ENCODE measurements around the gene PSMG1.
"Not testable (repeated sequence)": the region's sequence is repeated elsewhere in the genome, so short reads cannot be mapped to it uniquely, and the experiment has no call there.

The PSMG1 gene

DNA sequence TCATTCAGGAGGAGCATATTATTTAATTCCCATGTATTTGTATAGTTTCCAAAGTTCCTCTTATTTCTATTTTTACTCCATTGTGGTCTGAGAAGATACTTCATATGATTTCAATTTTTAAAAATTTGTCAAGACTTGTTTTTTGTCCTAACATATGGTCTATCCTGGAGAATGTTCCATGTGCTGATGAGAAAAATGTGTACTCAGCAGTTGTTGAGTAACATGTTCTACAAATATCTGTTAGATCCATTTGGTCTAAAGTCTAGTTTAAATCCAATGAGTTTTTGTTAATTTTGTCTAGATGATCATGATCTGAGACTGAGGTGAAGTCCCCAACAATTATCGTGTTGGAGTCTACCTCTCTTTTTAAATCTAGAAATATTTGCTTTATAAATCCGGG is 14.5 kb downstream of the PSMG1 start:
- no peak for DNase-seq (ENCODE audit: low spot score in 2 of 2)
- peaks cover under 1% of the 10 kb centered on the region for H3K9me3 Mint-ChIP-seq
- H3K4me3 Mint-ChIP-seq, result no peak overlapping the region
- peaks cover 8% of the 10 kb centered on the region for H3K27me3 Mint-ChIP-seq
- H3K4me1 Mint-ChIP-seq, result no peaks in the 10 kb centered on the region
- no peak overlapping the region for H3K27ac Mint-ChIP-seq (ENCODE audit: low read depth)
- ATAC-seq (replicated peaks; ENCODE audit: extremely low read depth, poor library complexity, severe bottlenecking), result no peak
- H3K36me3 Mint-ChIP-seq (ENCODE audit: insufficient read depth), result peaks cover 4% of the 10 kb centered on the region

DNA sequence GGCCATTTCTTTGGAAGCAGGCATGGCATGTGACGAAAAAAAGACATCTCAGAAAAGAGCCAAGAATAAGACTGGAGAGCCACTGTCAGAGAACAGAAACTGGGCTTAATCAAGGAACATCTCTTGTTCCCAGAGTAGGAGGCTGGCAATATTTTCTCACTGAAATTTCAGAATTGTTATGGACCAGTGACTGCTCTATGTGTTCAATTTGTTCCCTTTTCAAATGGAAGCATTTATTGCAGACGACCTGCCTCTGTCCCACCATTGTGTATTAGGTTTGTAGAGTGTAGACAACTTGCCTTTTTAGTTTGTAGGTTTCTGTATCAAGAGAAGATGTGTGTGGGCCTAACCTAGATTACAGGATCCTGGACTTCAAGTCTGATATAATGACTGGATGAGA is 18.7 kb downstream of the PSMG1 start:
- ATAC-seq (replicated peaks; ENCODE audit: extremely low read depth, poor library complexity, severe bottlenecking) (no peak), DNase-seq (ENCODE audit: low spot score in 2 of 2) (no peak)
- Mint-ChIP-seq H3K4me1 (no peaks in the 10 kb centered on the region), H3K4me3 (no peak overlapping the region), H3K36me3 (ENCODE audit: insufficient read depth) (peaks cover 1% of the 10 kb centered on the region), H3K9me3 (peaks cover 6% of the 10 kb centered on the region), H3K27ac (ENCODE audit: low read depth) (no peak overlapping the region), H3K27me3 (peaks cover 8% of the 10 kb centered on the region)

DNA sequence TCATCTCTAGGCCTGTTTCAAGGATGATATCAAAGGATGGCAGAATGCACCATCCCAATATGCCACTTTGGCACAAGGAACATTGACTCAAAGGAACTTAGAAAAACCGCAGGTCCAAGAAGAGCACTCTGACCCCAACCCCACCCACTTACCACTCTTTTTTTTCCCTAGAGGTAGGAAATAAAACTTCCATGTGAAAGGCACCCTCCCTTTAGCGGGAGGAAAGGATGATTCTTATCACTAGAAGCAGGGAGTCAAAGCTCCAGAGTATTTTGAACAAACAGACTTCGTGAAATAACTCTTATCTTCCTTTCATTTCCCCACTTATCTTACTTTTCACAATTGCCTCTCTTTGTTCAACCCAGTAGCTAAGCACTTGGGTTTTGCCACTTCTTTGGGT is 22.2 kb downstream of the PSMG1 start:
- no peaks in the 10 kb centered on the region for H3K4me1 Mint-ChIP-seq
- no peak overlapping the region for H3K4me3 Mint-ChIP-seq
- ATAC-seq (replicated peaks; ENCODE audit: extremely low read depth, poor library complexity, severe bottlenecking) (no peak), DNase-seq (ENCODE audit: low spot score in 2 of 2) (no peak)
- peaks cover 5% of the 10 kb centered on the region for H3K27me3 Mint-ChIP-seq
- H3K27ac Mint-ChIP-seq (ENCODE audit: low read depth), result no peak overlapping the region
- peaks cover 6% of the 10 kb centered on the region for H3K9me3 Mint-ChIP-seq
- no peaks in the 10 kb centered on the region for H3K36me3 Mint-ChIP-seq (ENCODE audit: insufficient read depth)

DNA sequence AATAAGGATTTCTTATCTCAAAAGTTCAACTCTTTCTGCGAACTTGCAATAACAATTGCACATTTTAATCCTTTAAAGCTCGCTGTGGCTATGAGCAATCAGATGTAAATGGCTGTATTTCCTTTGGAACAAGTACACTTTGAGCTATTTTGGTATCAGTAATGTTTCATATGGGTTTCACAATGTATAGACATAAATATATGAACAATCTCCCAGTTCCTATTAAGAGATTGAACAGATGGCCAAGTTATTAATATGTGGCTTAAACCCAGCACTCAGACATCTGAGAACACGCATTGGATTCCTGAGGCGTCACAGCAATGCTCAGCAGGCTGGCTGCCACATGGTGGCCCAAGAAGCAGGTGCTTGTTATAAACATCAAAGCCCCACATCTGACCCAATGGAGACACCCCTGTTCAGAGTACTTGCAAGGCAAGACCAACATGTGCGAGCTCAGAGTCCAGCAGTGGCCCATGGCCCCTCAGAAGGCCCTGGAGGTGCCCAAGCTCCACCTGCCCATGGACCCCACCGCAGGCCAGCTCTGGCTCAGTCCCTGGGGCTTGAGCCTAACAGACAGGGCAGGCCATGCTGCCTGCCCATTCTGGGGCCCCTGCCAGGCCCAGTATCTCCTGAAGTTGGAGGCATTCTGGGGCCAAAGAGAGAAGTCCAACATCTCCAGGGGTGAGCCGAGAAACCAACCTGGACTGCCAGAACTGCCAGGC is 23.7 kb downstream of the PSMG1 start:
- DNase-seq (ENCODE audit: low spot score in 2 of 2) (no peak), ATAC-seq (replicated peaks; ENCODE audit: extremely low read depth, poor library complexity, severe bottlenecking) (no peak)
- peaks cover 6% of the 10 kb centered on the region for H3K9me3 Mint-ChIP-seq

DNA sequence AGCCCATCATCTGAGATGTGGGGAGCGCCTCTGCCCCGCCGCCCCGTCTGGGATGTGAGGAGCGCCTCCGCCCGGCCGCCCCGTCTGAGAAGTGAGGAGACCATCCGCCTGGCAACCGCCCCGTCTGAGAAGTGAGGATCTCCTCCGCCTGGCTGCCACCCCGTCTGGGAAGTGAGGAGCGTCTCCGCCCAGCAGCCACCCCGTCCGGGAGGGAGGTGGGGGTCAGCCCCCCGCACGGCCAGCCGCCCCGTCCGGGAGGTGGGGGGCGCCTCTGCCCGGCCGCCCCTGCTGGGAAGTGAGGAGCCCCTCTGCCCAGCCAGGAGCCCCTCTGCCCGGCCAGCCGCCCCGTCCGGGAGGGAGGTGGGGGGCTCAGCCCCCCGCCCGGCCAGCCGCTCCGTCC is 26.0 kb downstream of the PSMG1 start:
- not testable (repeated sequence) for DNase-seq (ENCODE audit: low spot score in 2 of 2); ATAC-seq (replicated peaks; ENCODE audit: extremely low read depth, poor library complexity, severe bottlenecking); H3K4me1 Mint-ChIP-seq

More for the DNA sequence above, 23.7 kb downstream of the PSMG1 start:
- H3K4me1 Mint-ChIP-seq, result no peaks in the 10 kb centered on the region
- H3K27me3 Mint-ChIP-seq, result no peaks in the 10 kb centered on the region
- H3K27ac Mint-ChIP-seq (ENCODE audit: low read depth), result no peak overlapping the region
- H3K4me3 Mint-ChIP-seq, result no peak overlapping the region
- no peaks in the 10 kb centered on the region for H3K36me3 Mint-ChIP-seq (ENCODE audit: insufficient read depth)

GRCh38 chr21:39156024-39156423 is 27.2 kb downstream of the PSMG1 start:
- Mint-ChIP-seq H3K36me3 (ENCODE audit: insufficient read depth) (no peaks in the 10 kb centered on the region), H3K4me1 (no peaks in the 10 kb centered on the region), H3K9me3 (no peaks in the 10 kb centered on the region), H3K27ac (ENCODE audit: low read depth) (no peak overlapping the region), H3K4me3 (no peak overlapping the region), H3K27me3 (peaks cover 18% of the 10 kb centered on the region)
- no peak for DNase-seq (ENCODE audit: low spot score in 2 of 2)
- no peak for ATAC-seq (replicated peaks; ENCODE audit: extremely low read depth, poor library complexity, severe bottlenecking)

More for the DNA sequence above, 26.0 kb downstream of the PSMG1 start:
- not testable (repeated sequence) for H3K27ac Mint-ChIP-seq (ENCODE audit: low read depth); H3K4me3 Mint-ChIP-seq; H3K9me3 Mint-ChIP-seq; H3K36me3 Mint-ChIP-seq (ENCODE audit: insufficient read depth)
- H3K27me3 Mint-ChIP-seq, result peaks cover 11% of the 10 kb centered on the region

GRCh38 chr21:39155578-39155977 is 27.7 kb downstream of the PSMG1 start:
- Mint-ChIP-seq H3K4me3 (no peak overlapping the region), H3K4me1 (no peaks in the 10 kb centered on the region), H3K27me3 (peaks cover 23% of the 10 kb centered on the region), H3K36me3 (ENCODE audit: insufficient read depth) (no peaks in the 10 kb centered on the region), H3K27ac (ENCODE audit: low read depth) (no peak overlapping the region), H3K9me3 (no peaks in the 10 kb centered on the region)
- ATAC-seq (replicated peaks; ENCODE audit: extremely low read depth, poor library complexity, severe bottlenecking) (no peak), DNase-seq (ENCODE audit: low spot score in 2 of 2) (no peak)

DNA sequence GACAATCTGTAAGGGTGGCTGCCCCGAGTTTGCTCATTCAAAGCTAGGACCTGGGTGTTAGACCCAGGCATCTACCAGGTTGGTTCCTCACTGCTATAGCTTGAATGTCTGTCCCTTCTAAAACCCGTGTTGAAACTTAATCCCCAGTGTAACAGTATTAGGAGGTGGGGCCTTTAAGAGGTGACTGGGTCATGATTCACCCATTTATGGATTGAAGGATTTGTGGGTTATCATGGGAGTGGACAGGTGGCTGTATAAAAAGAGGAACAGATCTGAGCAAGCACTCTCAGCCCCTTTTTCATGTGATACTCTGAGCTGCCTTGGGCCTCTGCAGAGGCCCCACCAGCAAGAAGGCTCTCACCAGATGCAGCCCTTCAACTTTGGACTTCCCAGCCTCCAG is 29.4 kb downstream of the PSMG1 start:
- H3K27me3 Mint-ChIP-seq, result peaks cover 29% of the 10 kb centered on the region
- no peak overlapping the region for H3K4me3 Mint-ChIP-seq
- no peaks in the 10 kb centered on the region for H3K9me3 Mint-ChIP-seq
- H3K27ac Mint-ChIP-seq (ENCODE audit: low read depth), result no peak overlapping the region
- DNase-seq (ENCODE audit: low spot score in 2 of 2) (no peak), ATAC-seq (replicated peaks; ENCODE audit: extremely low read depth, poor library complexity, severe bottlenecking) (no peak)
- H3K36me3 Mint-ChIP-seq (ENCODE audit: insufficient read depth), result no peaks in the 10 kb centered on the region
- H3K4me1 Mint-ChIP-seq, result no peaks in the 10 kb centered on the region

DNA sequence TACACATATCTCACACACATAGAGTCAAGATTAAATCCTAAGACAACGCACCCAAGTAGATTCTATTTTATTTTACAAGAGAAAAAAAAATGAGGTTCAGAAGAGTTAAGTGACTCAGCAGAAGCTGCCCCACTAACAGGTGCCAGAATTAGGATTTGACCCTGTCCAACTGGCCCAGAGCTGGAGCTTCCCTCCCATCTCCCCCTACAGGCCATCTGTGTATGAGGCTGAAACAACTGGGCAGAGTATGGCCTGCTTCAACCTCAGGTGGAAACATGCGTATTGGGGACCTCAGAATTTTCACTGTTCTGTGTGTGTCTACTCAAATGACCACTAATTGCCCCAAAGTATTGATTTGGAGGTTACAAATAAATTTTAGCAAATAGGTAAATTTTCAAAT is 29.9 kb downstream of the PSMG1 start:
- Mint-ChIP-seq H3K4me3 (no peak overlapping the region), H3K36me3 (ENCODE audit: insufficient read depth) (no peaks in the 10 kb centered on the region), H3K27me3 (peaks cover 29% of the 10 kb centered on the region), H3K4me1 (no peaks in the 10 kb centered on the region), H3K9me3 (no peaks in the 10 kb centered on the region), H3K27ac (ENCODE audit: low read depth) (no peak overlapping the region)
- ATAC-seq (replicated peaks; ENCODE audit: extremely low read depth, poor library complexity, severe bottlenecking), result no peak
- DNase-seq (ENCODE audit: low spot score in 2 of 2), result no peak

GRCh38 chr21:39152271-39152670 is 31.0 kb downstream of the PSMG1 start:
- peaks cover 29% of the 10 kb centered on the region for H3K27me3 Mint-ChIP-seq
- no peaks in the 10 kb centered on the region for H3K9me3 Mint-ChIP-seq
- no peak for ATAC-seq (replicated peaks; ENCODE audit: extremely low read depth, poor library complexity, severe bottlenecking)
- H3K4me3 Mint-ChIP-seq, result no peak overlapping the region
- H3K36me3 Mint-ChIP-seq (ENCODE audit: insufficient read depth), result no peaks in the 10 kb centered on the region
- H3K4me1 Mint-ChIP-seq, result no peaks in the 10 kb centered on the region
- H3K27ac Mint-ChIP-seq (ENCODE audit: low read depth), result no peak overlapping the region
- DNase-seq (ENCODE audit: low spot score in 2 of 2), result no peak

DNA sequence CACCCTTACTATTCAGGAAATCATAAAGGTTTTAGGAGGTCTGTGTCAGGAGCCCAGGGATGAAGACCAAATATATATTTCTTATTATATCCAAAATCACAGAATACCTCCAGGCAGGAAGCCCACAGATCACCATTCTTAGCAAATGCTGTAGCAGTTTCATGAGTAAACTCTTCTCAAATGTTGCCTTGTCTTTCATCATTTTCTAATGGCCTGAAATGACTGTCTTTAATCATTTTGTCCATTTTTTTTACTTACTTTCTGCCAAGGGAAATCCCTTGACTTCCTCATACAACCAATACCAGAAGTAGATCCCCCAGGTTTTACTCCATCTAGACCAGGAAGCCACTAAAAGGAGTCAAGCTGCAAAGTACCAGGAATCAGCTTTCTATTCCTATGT is 32.4 kb downstream of the PSMG1 start:
- no peak overlapping the region for H3K4me3 Mint-ChIP-seq
- H3K36me3 Mint-ChIP-seq (ENCODE audit: insufficient read depth), result no peaks in the 10 kb centered on the region
- H3K4me1 Mint-ChIP-seq, result no peaks in the 10 kb centered on the region
- peaks cover 29% of the 10 kb centered on the region for H3K27me3 Mint-ChIP-seq
- DNase-seq (ENCODE audit: low spot score in 2 of 2), result no peak
- H3K27ac Mint-ChIP-seq (ENCODE audit: low read depth), result peak overlapping the region; percentile 72
- no peaks in the 10 kb centered on the region for H3K9me3 Mint-ChIP-seq
- ATAC-seq (replicated peaks; ENCODE audit: extremely low read depth, poor library complexity, severe bottlenecking), result no peak

DNA sequence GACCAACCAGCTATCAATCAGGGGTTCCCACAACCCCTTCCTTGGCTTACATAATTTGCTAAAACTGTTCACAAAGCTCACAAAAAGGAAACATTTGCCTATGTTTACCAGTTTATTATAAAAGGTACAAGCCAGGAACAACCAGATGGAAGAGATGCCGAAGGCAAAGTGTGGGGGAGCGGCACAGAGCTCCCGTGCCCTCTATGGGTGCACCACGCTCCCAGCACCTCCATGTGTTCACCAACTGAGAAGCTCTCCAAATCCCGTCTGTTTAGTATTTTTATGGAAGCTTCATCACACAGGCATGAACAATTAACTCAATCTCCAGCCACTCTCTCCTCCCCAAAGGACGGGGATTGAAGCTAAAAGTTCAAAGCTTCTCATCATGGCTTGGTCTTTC is 32.9 kb downstream of the PSMG1 start:
- no peaks in the 10 kb centered on the region for H3K9me3 Mint-ChIP-seq
- no peak overlapping the region for H3K27ac Mint-ChIP-seq (ENCODE audit: low read depth)
- H3K4me3 Mint-ChIP-seq, result no peak overlapping the region
- DNase-seq (ENCODE audit: low spot score in 2 of 2) (no peak), ATAC-seq (replicated peaks; ENCODE audit: extremely low read depth, poor library complexity, severe bottlenecking) (no peak)
- H3K36me3 Mint-ChIP-seq (ENCODE audit: insufficient read depth), result no peaks in the 10 kb centered on the region
- H3K27me3 Mint-ChIP-seq, result peaks cover 29% of the 10 kb centered on the region
- H3K4me1 Mint-ChIP-seq, result no peaks in the 10 kb centered on the region

GRCh38 chr21:39149882-39150281 is 33.4 kb downstream of the PSMG1 start:
- no peak overlapping the region for H3K27ac Mint-ChIP-seq (ENCODE audit: low read depth)
- no peak overlapping the region for H3K4me3 Mint-ChIP-seq
- no peak for DNase-seq (ENCODE audit: low spot score in 2 of 2)
- H3K27me3 Mint-ChIP-seq, result peaks cover 29% of the 10 kb centered on the region
- no peak for ATAC-seq (replicated peaks; ENCODE audit: extremely low read depth, poor library complexity, severe bottlenecking)
- H3K4me1 Mint-ChIP-seq, result no peaks in the 10 kb centered on the region
- H3K36me3 Mint-ChIP-seq (ENCODE audit: insufficient read depth), result no peaks in the 10 kb centered on the region
- no peaks in the 10 kb centered on the region for H3K9me3 Mint-ChIP-seq
